ENCODE results near the gene ZSWIM3.
"Not testable (repeated sequence)": the region's sequence is repeated elsewhere in the genome, so short reads cannot be mapped to it uniquely, and the experiment has no call there.

Gene ZSWIM3

GRCh38 chr20:45890985-45891983 lies 33.9 kb downstream of the ZSWIM3 start, which contains the start of the genes CTSA and NEURL2:
CTSA (plus strand) TSS chr20:45891335; CDS start chr20:45891569, 234 bp downstream.
NEURL2 (minus strand) TSS chr20:45891208; CDS start chr20:45890991, 217 bp downstream.
- DNase-seq (ENCODE audit: low read depth) = peak; percentile 81

- DNase-seq (ENCODE audit: low read depth) = no peak
Observed at GRCh38 chr20:45892049-45892825, 34.8 kb downstream of the ZSWIM3 start.

- no peak for DNase-seq (ENCODE audit: low read depth)
Observed at GRCh38 chr20:45892828-45893500, 35.5 kb downstream of the ZSWIM3 start.

- no peak for DNase-seq (ENCODE audit: low read depth)
Observed at GRCh38 chr20:45893831-45894230, 36.4 kb downstream of the ZSWIM3 start.

GRCh38 chr20:45894797-45895196 lies 37.4 kb downstream of the ZSWIM3 start:
- DNase-seq (ENCODE audit: low read depth) = no peak

GRCh38 chr20:45896641-45897161 lies 39.3 kb downstream of the ZSWIM3 start:
- no peak for DNase-seq (ENCODE audit: low read depth)

- no peak for DNase-seq (ENCODE audit: low read depth)
Observed at GRCh38 chr20:45897289-45897688, 39.9 kb downstream of the ZSWIM3 start.

GRCh38 chr20:45897692-45898091 lies 40.3 kb downstream of the ZSWIM3 start:
- DNase-seq (ENCODE audit: low read depth) = no peak

- no peak for DNase-seq (ENCODE audit: low read depth)
Observed at GRCh38 chr20:45898285-45898684, 40.9 kb downstream of the ZSWIM3 start.

GRCh38 chr20:45899046-45899835 lies 41.8 kb downstream of the ZSWIM3 start:
- no peak for DNase-seq (ENCODE audit: low read depth)

- DNase-seq (ENCODE audit: low read depth) = not testable (repeated sequence)
Observed at GRCh38 chr20:45901332-45901731, 43.9 kb downstream of the ZSWIM3 start.

- DNase-seq (ENCODE audit: low read depth) = no peak
Observed at GRCh38 chr20:45902199-45902701, 44.8 kb downstream of the ZSWIM3 start.

- DNase-seq (ENCODE audit: low read depth) = no peak
Observed at GRCh38 chr20:45904583-45905504, 47.4 kb downstream of the ZSWIM3 start.

- DNase-seq (ENCODE audit: low read depth) = peak; percentile 91
Observed at GRCh38 chr20:45905505-45906079, 48.2 kb downstream of the ZSWIM3 start.

- DNase-seq (ENCODE audit: low read depth) = no peak
Observed at GRCh38 chr20:45907219-45907948, 50.0 kb downstream of the ZSWIM3 start.

- no peak for DNase-seq (ENCODE audit: low read depth)
Observed at GRCh38 chr20:45908084-45908483, 50.7 kb downstream of the ZSWIM3 start.

GRCh38 chr20:45909336-45909808 lies 52.0 kb downstream of the ZSWIM3 start:
- DNase-seq (ENCODE audit: low read depth) = no peak
